Muscle layer of duodenum (tissue), 2 donors: ENCODE results near the gene BMP8B.

Experiments
- H3K27ac ChIP-seq: one replicate; pipeline ENCODE4 v1.7.0; 2013; ENCODE audit warnings: mild to moderate bottlenecking, low read length
- H3K27me3 ChIP-seq: one replicate; pipeline ENCODE4 v1.7.0; 2013; ENCODE audit warnings: low read depth, mild to moderate bottlenecking, control low read depth, low read length
- H3K36me3 ChIP-seq, 2 donors: one replicate each; pipeline ENCODE4 v1.7.0; 2013; ENCODE audit warnings: low read length in 2 of 2, control low read depth in 1 of 2, mild to moderate bottlenecking in 1 of 2; ENCODE audit not compliant: insufficient read depth in 2 of 2, control insufficient read depth in 1 of 2
- H3K4me1 ChIP-seq, 2 donors: one replicate each; pipeline ENCODE4 v1.7.0; 2013; ENCODE audit warnings: low read length in 2 of 2, mild to moderate bottlenecking in 2 of 2, control low read depth in 1 of 2, moderate library complexity in 1 of 2; ENCODE audit not compliant: insufficient read depth in 2 of 2, control insufficient read depth in 1 of 2
- H3K4me3 ChIP-seq, 2 donors: one replicate each; pipeline ENCODE4 v1.7.0; 2013; ENCODE audit warnings: low read length in 2 of 2, low read depth in 1 of 2, mild to moderate bottlenecking in 1 of 2
- H3K9me3 ChIP-seq, 2 donors: one replicate each; pipeline ENCODE4 v1.7.0; 2013; ENCODE audit warnings: low read length in 2 of 2, control low read depth in 1 of 2, mild to moderate bottlenecking in 1 of 2; ENCODE audit not compliant: control insufficient read depth in 1 of 2
- donor health status: healthy.

Gene BMP8B

GRCh38 chr1:39761557-39762260 is 27.0 kb downstream of the BMP8B start:
- Histone ChIP-seq H3K27me3 (no peaks in the 10 kb centered on the region), H3K9me3 (no peaks in the 10 kb centered on the region), H3K27ac (no peak overlapping the region), H3K36me3 (peaks cover 14 to 26% of the 10 kb centered on the region in 2 donors), H3K4me1 (no peaks in the 10 kb centered on the region), H3K4me3 (no peak overlapping the region)

GRCh38 chr1:39761016-39761415 is 27.6 kb downstream of the BMP8B start:
- H3K4me1 ChIP-seq = no peaks in the 10 kb centered on the region
- H3K9me3 ChIP-seq = no peaks in the 10 kb centered on the region
- no peak overlapping the region for H3K27ac ChIP-seq
- H3K36me3 ChIP-seq = peaks cover 14 to 30% of the 10 kb centered on the region in 2 donors
- no peak overlapping the region for H3K4me3 ChIP-seq
- no peaks in the 10 kb centered on the region for H3K27me3 ChIP-seq

- H3K9me3 ChIP-seq = no peaks in the 10 kb centered on the region
- no peaks in the 10 kb centered on the region for H3K27me3 ChIP-seq
- no peak overlapping the region for H3K27ac ChIP-seq
- H3K36me3 ChIP-seq = peaks cover 20 to 36% of the 10 kb centered on the region in 2 donors
- H3K4me1 ChIP-seq = no peaks in the 10 kb centered on the region
- H3K4me3 ChIP-seq = no peak overlapping the region
These were observed 28.3 kb downstream of the BMP8B start for GRCh38 chr1:39760074-39761008.

- Histone ChIP-seq H3K36me3 (peaks cover 25 to 46% of the 10 kb centered on the region in 2 donors), H3K4me1 (no peaks in the 10 kb centered on the region), H3K27ac (no peak overlapping the region), H3K27me3 (no peaks in the 10 kb centered on the region), H3K4me3 (no peak overlapping the region), H3K9me3 (no peaks in the 10 kb centered on the region)
These were observed 29.3 kb downstream of the BMP8B start for GRCh38 chr1:39759436-39759726.

GRCh38 chr1:39758556-39759435 is 29.9 kb downstream of the BMP8B start:
- H3K9me3 ChIP-seq = no peaks in the 10 kb centered on the region
- H3K4me3 ChIP-seq = no peak overlapping the region
- H3K4me1 ChIP-seq = no peaks in the 10 kb centered on the region
- peaks cover 29 to 52% of the 10 kb centered on the region in 2 donors for H3K36me3 ChIP-seq
- no peaks in the 10 kb centered on the region for H3K27me3 ChIP-seq
- H3K27ac ChIP-seq = no peak overlapping the region

GRCh38 chr1:39757501-39757900 is 31.2 kb downstream of the BMP8B start:
- Histone ChIP-seq H3K27me3 (no peaks in the 10 kb centered on the region), H3K36me3 (peaks cover 41 to 65% of the 10 kb centered on the region in 2 donors), H3K9me3 (no peaks in the 10 kb centered on the region), H3K4me1 (no peaks in the 10 kb centered on the region), H3K4me3 (no peak overlapping the region), H3K27ac (no peak overlapping the region)

- Histone ChIP-seq H3K4me1 (no peaks in the 10 kb centered on the region), H3K9me3 (no peaks in the 10 kb centered on the region), H3K4me3 (no peak overlapping the region), H3K27me3 (no peaks in the 10 kb centered on the region), H3K27ac (no peak overlapping the region), H3K36me3 (peaks cover 52 to 78% of the 10 kb centered on the region in 2 donors)
These were observed 32.6 kb downstream of the BMP8B start for GRCh38 chr1:39755965-39756659.

DNA sequence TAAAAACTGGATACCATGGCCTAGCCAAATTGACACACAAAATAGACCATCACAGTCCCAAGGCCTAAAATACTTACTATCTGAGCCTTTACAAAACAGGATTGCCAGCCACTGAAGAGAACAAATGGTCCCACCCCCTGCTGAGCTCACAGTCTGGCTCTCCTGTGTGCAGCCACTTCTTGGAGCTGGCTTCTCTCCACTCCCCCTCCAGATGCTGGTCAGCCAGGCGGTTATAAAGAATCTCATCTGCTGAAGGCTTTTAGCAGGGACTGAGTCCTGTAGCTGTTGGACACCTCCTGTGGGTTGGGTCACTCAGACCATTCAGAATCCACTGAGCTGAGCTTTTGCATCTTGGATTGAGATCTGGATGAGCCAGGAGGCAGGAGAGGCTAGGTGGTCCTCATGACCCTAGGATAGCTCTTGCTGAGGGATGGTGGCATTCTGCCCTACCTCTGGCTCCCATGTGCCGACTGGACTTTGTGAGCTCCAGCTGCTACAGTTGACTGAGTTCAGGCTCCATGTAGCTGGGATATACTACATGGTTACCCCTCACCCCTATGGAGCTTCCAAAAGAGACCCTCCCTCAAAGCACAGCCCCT is 33.7 kb downstream of the BMP8B start:
- no peaks in the 10 kb centered on the region for H3K27me3 ChIP-seq
- H3K4me1 ChIP-seq = no peaks in the 10 kb centered on the region
- H3K4me3 ChIP-seq = no peak overlapping the region
- peaks cover 60 to 89% of the 10 kb centered on the region in 2 donors for H3K36me3 ChIP-seq
- no peak overlapping the region for H3K27ac ChIP-seq
- H3K9me3 ChIP-seq = no peaks in the 10 kb centered on the region

- Histone ChIP-seq H3K27ac (no peak overlapping the region), H3K36me3 (peaks cover 56 to 92% of the 10 kb centered on the region in 2 donors), H3K27me3 (no peaks in the 10 kb centered on the region), H3K4me3 (no peak overlapping the region), H3K4me1 (no peaks in the 10 kb centered on the region), H3K9me3 (no peaks in the 10 kb centered on the region)
These were observed 34.6 kb downstream of the BMP8B start for GRCh38 chr1:39754026-39754570.
